Measurements from ENCODE around the gene GAS6. TPM values are rescaled to one million over a fixed set of nuclear protein-coding genes. Genes with fewer than 3 reads are reported as not detected.

GAS6 gene
- total RNA-seq, 1 experiment from 2014 or later: 93.8 TPM

DNA sequence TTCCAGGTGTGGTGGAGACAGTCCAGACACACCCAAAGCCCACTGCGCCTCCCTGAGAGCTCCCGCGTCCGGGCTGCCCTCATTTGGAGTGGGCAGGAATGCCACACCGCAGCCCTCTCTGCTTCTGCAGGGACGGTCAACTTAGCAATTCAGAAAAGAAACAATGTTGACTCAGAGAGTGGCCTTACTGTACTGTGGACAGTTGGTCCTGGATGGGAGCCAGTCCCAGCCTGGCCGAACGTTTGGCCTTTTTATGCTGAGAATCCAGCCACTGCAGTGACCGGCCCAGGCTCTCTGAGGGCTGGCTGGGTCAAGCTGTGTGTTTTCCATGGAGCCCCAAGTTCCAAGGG lies 7.2 kb downstream of the GAS6 start:
- H3K36me3 ChIP-seq (ENCODE audit: low read depth): no peaks in the 10 kb centered on the region
- BruUV-seq (replicated peaks): no TSS peak
- no peak overlapping the region for H3K4me2 ChIP-seq
- no peaks in the 10 kb centered on the region for H3K9me2 ChIP-seq (ENCODE audit: insufficient read depth)
- intact Hi-C loops (cut with micrococcal nuclease; ENCODE audit: unreplicated experiment): no loop called here
- CTCF ChIA-PET: no interaction called here
- H3K4me1 ChIP-seq (replicated peaks; ENCODE audit: insufficient read depth): 0 out of 2 replicates have a peak, but pooled peaks cover 4% of the 10 kb centered on the region
- H4K20me1 ChIP-seq (ENCODE audit: insufficient read depth): no peaks in the 10 kb centered on the region
- POLR2A ChIA-PET (ENCODE audit: unreplicated experiment): interaction anchor here (0.7 kb wide), 1 partner anchor 62 kb away, joined by 9 read pairs; no protein-coding TSS in a partner anchor
- peak in 1 of 2 experiments; percentile 57 for DNase-seq
- H3K4me3 ChIP-seq: no peak overlapping the region
- H3K79me2 ChIP-seq (ENCODE audit: low read depth): no peaks in the 10 kb centered on the region
- TF ChIP-seq EZH2 (IDR thresholded peaks at IDR 0.05; ENCODE audit: low read depth): no peak
- TF ChIP-seq, protein P1, sequence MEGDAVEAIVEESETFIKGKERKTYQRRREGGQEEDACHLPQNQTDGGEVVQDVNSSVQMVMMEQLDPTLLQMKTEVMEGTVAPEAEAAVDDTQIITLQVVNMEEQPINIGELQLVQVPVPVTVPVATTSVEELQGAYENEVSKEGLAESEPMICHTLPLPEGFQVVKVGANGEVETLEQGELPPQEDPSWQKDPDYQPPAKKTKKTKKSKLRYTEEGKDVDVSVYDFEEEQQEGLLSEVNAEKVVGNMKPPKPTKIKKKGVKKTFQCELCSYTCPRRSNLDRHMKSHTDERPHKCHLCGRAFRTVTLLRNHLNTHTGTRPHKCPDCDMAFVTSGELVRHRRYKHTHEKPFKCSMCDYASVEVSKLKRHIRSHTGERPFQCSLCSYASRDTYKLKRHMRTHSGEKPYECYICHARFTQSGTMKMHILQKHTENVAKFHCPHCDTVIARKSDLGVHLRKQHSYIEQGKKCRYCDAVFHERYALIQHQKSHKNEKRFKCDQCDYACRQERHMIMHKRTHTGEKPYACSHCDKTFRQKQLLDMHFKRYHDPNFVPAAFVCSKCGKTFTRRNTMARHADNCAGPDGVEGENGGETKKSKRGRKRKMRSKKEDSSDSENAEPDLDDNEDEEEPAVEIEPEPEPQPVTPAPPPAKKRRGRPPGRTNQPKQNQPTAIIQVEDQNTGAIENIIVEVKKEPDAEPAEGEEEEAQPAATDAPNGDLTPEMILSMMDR (conservative IDR thresholded peaks at IDR 0.05): no peak
- no peak overlapping the region for H3K27ac ChIP-seq
- 0 out of 2 replicates have a peak, but pooled peaks cover 4% of the 10 kb centered on the region for H3K9me3 ChIP-seq (ENCODE audit: insufficient read depth, low read depth)
- H3K27me3 ChIP-seq (ENCODE audit: insufficient read depth, low read depth): no peaks in the 10 kb centered on the region
- H2AFZ ChIP-seq: no peak overlapping the region
- H3F3A ChIP-seq (ENCODE audit: insufficient read depth, low read depth): peaks cover 24% of the 10 kb centered on the region

DNA sequence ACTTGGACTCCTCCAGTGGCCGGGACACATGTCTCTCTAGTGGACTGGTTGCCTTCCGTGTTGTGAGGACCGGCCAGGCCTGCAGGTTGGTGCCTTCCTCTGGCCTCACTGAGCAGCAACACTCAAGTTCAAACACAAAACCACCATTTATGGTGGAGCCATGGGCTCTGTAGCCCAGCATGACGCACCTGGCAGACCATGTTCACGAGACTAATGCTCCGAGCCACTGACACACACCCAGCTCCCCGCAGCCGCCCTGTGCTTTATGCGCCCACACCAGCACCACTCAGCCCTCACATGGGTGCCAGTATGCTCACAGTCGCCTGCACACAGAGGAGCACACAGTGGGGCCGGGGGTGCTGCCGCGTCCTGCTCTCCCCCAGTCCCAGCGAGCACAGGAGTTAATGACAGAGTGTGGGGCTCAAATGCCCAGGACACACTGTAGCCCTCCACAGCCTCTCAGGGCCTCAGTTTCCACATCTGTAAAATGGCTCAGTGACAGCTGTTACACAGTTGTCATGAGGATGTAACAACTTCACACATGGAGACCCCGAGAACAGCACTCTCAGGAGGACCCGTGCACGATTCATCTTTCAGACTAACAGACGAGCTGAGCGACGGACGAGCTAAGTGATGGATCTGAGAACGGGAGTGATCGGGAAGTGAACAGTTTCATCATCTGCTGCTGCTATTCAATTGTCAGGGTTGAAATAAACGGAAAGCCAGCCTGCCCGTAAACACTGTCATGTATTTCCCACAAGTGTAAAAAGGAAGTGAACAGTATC lies 7.8 kb downstream of the GAS6 start:
- Histone ChIP-seq H3K9me2 (ENCODE audit: insufficient read depth) (no peaks in the 10 kb centered on the region), H3K4me1 (replicated peaks; ENCODE audit: insufficient read depth) (0 out of 2 replicates have a peak, but pooled peaks cover 4% of the 10 kb centered on the region), H3K36me3 (ENCODE audit: low read depth) (no peaks in the 10 kb centered on the region), H3K27me3 (ENCODE audit: insufficient read depth, low read depth) (no peaks in the 10 kb centered on the region), H3K27ac (no peak overlapping the region), H4K20me1 (ENCODE audit: insufficient read depth) (no peaks in the 10 kb centered on the region), H3K9me3 (ENCODE audit: insufficient read depth, low read depth) (0 out of 2 replicates have a peak, but pooled peaks cover 4% of the 10 kb centered on the region), H3K79me2 (ENCODE audit: low read depth) (no peaks in the 10 kb centered on the region), H3F3A (ENCODE audit: insufficient read depth, low read depth) (peaks cover 24% of the 10 kb centered on the region), H2AFZ (no peak overlapping the region), H3K4me3 (no peak overlapping the region), H3K4me2 (no peak overlapping the region)
- POLR2A ChIA-PET (ENCODE audit: unreplicated experiment): interaction anchor here (0.7 kb wide), 1 partner anchor 63 kb away, joined by 9 read pairs; no protein-coding TSS in a partner anchor
- DNase-seq: no peak
- TF ChIP-seq, protein P1 (conservative IDR thresholded peaks at IDR 0.05): no peak
- TF ChIP-seq EZH2 (IDR thresholded peaks at IDR 0.05; ENCODE audit: low read depth): no peak
- intact Hi-C loops (cut with micrococcal nuclease; ENCODE audit: unreplicated experiment): no loop called here
- no TSS peak for BruUV-seq (replicated peaks)
- CTCF ChIA-PET: interaction anchor here (0.6 kb wide), 1 partner anchor 35 kb away, joined by 4 read pairs; no protein-coding TSS in a partner anchor

DNA sequence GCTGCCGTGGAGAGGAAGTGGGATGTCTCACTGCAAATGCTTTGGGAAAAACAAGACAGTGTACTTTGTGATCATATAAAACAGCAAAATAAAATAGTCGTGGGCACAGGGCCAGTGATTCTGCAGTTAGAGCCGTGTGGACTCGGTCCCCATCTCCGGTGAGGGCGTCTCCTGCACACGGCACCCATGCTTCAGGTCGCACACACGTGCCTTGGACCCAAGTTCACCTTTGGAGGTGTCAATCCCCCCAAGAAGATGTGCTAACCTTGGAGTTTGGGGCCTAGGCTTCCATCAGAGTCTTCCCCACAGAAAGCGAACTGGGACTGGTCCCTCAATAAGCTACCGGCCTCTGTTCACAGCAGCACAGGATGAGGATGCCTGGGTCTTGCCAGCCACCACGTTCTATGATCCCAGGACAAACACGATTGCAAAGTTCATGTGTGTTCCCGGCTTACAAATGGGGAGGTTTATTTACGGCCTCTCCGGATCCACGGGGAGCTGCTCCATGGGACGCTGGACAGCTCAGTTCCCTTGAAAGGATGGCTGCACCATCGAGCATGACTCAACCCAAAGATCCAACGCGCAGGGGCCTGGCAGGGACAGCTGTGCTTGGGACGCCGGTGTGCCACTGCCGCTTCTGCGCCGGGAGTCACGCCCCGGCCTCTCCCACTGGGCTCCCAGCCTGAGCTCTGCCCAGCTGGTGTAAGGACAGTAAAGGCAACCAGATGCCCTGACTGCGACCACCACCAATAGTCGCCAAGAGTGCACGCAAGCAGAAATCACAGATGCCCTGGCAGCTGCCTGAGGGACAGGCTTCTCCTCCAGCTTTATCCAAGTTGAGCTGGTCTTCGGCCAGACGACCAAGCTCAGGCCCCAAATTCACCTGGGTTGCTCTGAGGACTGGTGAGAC lies 8.6 kb downstream of the GAS6 start:
- CTCF ChIA-PET: interaction anchor here (0.6 kb wide), 1 partner anchor 34 kb away, joined by 4 read pairs; no protein-coding TSS in a partner anchor
- Histone ChIP-seq H3K4me2 (no peak overlapping the region), H3K27ac (no peak overlapping the region), H3K79me2 (ENCODE audit: low read depth) (no peaks in the 10 kb centered on the region), H2AFZ (no peak overlapping the region), H4K20me1 (ENCODE audit: insufficient read depth) (no peaks in the 10 kb centered on the region), H3K27me3 (ENCODE audit: insufficient read depth, low read depth) (no peaks in the 10 kb centered on the region), H3K36me3 (ENCODE audit: low read depth) (0 out of 2 replicates have a peak, but pooled peaks cover 3% of the 10 kb centered on the region), H3K4me1 (replicated peaks; ENCODE audit: insufficient read depth) (peaks cover 2% of the 10 kb centered on the region), H3K9me2 (ENCODE audit: insufficient read depth) (no peaks in the 10 kb centered on the region), H3F3A (ENCODE audit: insufficient read depth, low read depth) (peaks cover 24% of the 10 kb centered on the region), H3K4me3 (no peak overlapping the region), H3K9me3 (ENCODE audit: insufficient read depth, low read depth) (0 out of 2 replicates have a peak, but pooled peaks cover 4% of the 10 kb centered on the region)
- intact Hi-C loops (cut with micrococcal nuclease; ENCODE audit: unreplicated experiment): no loop called here
- POLR2A ChIA-PET (ENCODE audit: unreplicated experiment): no interaction called here
- no TSS peak for BruUV-seq (replicated peaks)
- no peak for DNase-seq
- TF ChIP-seq EZH2 (IDR thresholded peaks at IDR 0.05; ENCODE audit: low read depth): no peak
- TF ChIP-seq, protein P1 (conservative IDR thresholded peaks at IDR 0.05): no peak

Data from PC-9 (cell line).